ENCODE measurements around the gene TMEM255B.

DNA sequence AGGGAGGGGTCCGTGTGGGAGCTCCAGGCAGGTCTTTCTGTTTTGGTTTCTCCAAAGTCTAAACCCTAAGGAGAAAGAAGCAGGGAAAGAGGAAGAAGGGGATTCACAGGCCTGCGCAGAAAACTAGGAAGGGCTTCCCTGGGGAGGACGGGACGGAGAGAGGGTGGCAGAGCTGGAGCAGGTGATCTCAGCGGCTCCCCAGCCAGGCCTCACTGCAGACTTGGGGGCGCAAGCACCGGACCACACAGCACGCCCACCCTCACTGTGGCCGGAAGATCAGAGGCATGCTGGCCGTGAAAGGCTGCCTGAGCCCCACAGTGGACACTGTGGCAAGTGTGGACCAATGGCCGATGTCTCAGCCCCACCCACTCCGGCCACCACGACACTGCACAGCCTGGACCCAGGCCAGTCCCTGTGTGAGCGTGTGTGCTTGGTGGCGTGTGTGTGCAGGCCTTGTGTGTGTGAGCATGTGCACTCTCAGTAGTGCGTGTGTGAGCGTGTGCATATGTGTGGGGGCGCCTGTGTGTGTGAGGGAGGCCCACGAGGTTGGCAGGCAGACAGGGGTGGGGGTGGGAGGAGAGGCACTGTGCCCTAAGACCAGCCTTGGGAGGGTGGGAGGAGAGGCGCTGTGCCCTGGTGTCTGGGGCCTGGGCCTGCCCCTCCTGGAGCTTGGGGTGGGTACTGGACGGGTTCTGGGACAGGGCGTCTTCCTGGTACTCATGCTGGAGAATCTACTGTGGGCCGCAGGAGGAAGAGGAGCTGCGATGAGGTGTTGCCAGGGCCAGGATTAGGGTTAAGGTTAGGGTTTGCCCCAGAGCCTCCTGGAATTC is 15.4 kb upstream of the TMEM255B start:
- TF ChIP-seq, protein P1, sequence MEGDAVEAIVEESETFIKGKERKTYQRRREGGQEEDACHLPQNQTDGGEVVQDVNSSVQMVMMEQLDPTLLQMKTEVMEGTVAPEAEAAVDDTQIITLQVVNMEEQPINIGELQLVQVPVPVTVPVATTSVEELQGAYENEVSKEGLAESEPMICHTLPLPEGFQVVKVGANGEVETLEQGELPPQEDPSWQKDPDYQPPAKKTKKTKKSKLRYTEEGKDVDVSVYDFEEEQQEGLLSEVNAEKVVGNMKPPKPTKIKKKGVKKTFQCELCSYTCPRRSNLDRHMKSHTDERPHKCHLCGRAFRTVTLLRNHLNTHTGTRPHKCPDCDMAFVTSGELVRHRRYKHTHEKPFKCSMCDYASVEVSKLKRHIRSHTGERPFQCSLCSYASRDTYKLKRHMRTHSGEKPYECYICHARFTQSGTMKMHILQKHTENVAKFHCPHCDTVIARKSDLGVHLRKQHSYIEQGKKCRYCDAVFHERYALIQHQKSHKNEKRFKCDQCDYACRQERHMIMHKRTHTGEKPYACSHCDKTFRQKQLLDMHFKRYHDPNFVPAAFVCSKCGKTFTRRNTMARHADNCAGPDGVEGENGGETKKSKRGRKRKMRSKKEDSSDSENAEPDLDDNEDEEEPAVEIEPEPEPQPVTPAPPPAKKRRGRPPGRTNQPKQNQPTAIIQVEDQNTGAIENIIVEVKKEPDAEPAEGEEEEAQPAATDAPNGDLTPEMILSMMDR (IDR thresholded peaks at IDR 0.05; ENCODE audit: low read length), result no peak
- TF ChIP-seq EZH2 (optimal IDR thresholded peaks at IDR 0.05; ENCODE audit: low read depth, low read length) (no peak), EZH2phosphoT487 (IDR thresholded peaks at IDR 0.05; ENCODE audit: low read length) (no peak)
